Astrocyte (in vitro differentiated cells and primary cell): Measurements from ENCODE around the gene FBN3. TPM values are rescaled to one million over a fixed set of nuclear protein-coding genes. Genes with fewer than 3 reads are reported as not detected.

ENCODE experiments used
- DNase-seq: peaks from one replicate; pipeline ENCODE4 v3.0.0-alpha.2; 2010; ENCODE audit warnings: low read depth
- FAIRE-seq: peaks from 2 replicates; lab custom pipeline; 2011; peaks lifted over from hg19 to GRCh38; lab: Jason Lieb, UNC
- H2AFZ ChIP-seq: 2 replicates; pipeline ENCODE4 v1.6.0; 2012; ENCODE audit warnings: low read depth, low read length, inconsistent platforms
- H3K27ac ChIP-seq: 2 replicates; pipeline ENCODE4 v1.5.1; 2011; ENCODE audit warnings: low read depth, low read length, inconsistent platforms
- H3K27me3 ChIP-seq: 2 replicates; pipeline ENCODE4 v1.6.0; 2011; ENCODE audit warnings: low read length, inconsistent platforms; ENCODE audit not compliant: insufficient read depth
- H3K36me3 ChIP-seq: 2 replicates; pipeline ENCODE4 v1.5.1; 2011; ENCODE audit warnings: low read length, inconsistent platforms; ENCODE audit not compliant: insufficient read depth
- H3K4me1 ChIP-seq: 2 replicates; pipeline ENCODE4 v1.5.1; 2011; ENCODE audit warnings: low read length, inconsistent platforms; ENCODE audit not compliant: insufficient read depth
- H3K4me2 ChIP-seq: 2 replicates; pipeline ENCODE4 v1.6.0; 2012; ENCODE audit warnings: low read length, inconsistent platforms
- H3K4me3 ChIP-seq: 2 replicates; pipeline ENCODE4 v1.5.1; 2011; ENCODE audit warnings: low read depth, mild to moderate bottlenecking, low read length, inconsistent platforms; ENCODE audit not compliant: insufficient read depth
- H3K79me2 ChIP-seq: 2 replicates; pipeline ENCODE4 v1.6.0; 2012; ENCODE audit warnings: mild to moderate bottlenecking, low read length, inconsistent platforms; ENCODE audit not compliant: insufficient read depth
- H3K9ac ChIP-seq: 2 replicates; pipeline ENCODE4 v1.6.0; 2012; ENCODE audit warnings: mild to moderate bottlenecking, low read length, inconsistent platforms
- H3K9me3 ChIP-seq: 2 replicates; pipeline ENCODE4 v1.5.1; 2012; ENCODE audit warnings: low read depth, mild to moderate bottlenecking, low read length, inconsistent platforms; ENCODE audit not compliant: insufficient read depth
- H4K20me1 ChIP-seq: 2 replicates; pipeline ENCODE4 v1.6.0; 2012; ENCODE audit warnings: low read length, inconsistent platforms; ENCODE audit not compliant: insufficient read depth
- H3K27ac Mint-ChIP-seq: one replicate; pipeline ENCODE4 v1.8.0; 2021; ENCODE audit warnings: mild to moderate bottlenecking, mixed read lengths; ENCODE audit not compliant: unreplicated experiment
- H3K27me3 Mint-ChIP-seq: one replicate; pipeline ENCODE4 v1.8.0; 2021; ENCODE audit warnings: low read depth, mixed read lengths; ENCODE audit not compliant: unreplicated experiment
- H3K36me3 Mint-ChIP-seq: one replicate; pipeline ENCODE4 v1.8.0; 2021; ENCODE audit warnings: low read depth, mixed read lengths; ENCODE audit not compliant: unreplicated experiment
- H3K4me1 Mint-ChIP-seq: one replicate; pipeline ENCODE4 v1.8.0; 2021; ENCODE audit warnings: low read depth, mixed read lengths; ENCODE audit not compliant: unreplicated experiment
- H3K4me3 Mint-ChIP-seq: one replicate; pipeline ENCODE4 v1.8.0; 2021; ENCODE audit warnings: mild to moderate bottlenecking, moderate library complexity, mixed read lengths; ENCODE audit not compliant: unreplicated experiment
- H3K9me3 Mint-ChIP-seq: one replicate; pipeline ENCODE4 v1.8.0; 2021; ENCODE audit warnings: mild to moderate bottlenecking, mixed read lengths; ENCODE audit not compliant: unreplicated experiment
- CTCF ChIP-seq: IDR thresholded peaks from 2 replicates; pipeline ENCODE4 v1.5.1; 2011; ENCODE audit warnings: low read depth, mild to moderate bottlenecking, inconsistent platforms, low read length, moderate library complexity; ENCODE audit not compliant: insufficient read depth
- EZH2 ChIP-seq: IDR thresholded peaks from 2 replicates; pipeline ENCODE4 v1.6.1; 2012; ENCODE audit warnings: mild to moderate bottlenecking, low read length, inconsistent platforms; ENCODE audit not compliant: insufficient read depth
- total RNA-seq: library from RNA; stranded (reverse); gene quantifications from 2 replicates; pipeline ENCODE4 v1.2.1, GENCODE V29; 2021

Gene FBN3
- total RNA-seq, 1 donor from 2014 or later: 1.00 TPM

- no peaks in the 10 kb centered on the region for H3K36me3 ChIP-seq
- no peaks in the 10 kb centered on the region for H3K9me3 ChIP-seq
- Mint-ChIP-seq H3K36me3 (peaks cover 2% of the 10 kb centered on the region), H3K4me3 (no peak overlapping the region), H3K27me3 (peaks cover 40% of the 10 kb centered on the region), H3K27ac (no peak overlapping the region), H3K4me1 (no peaks in the 10 kb centered on the region), H3K9me3 (no peaks in the 10 kb centered on the region)
- no peaks in the 10 kb centered on the region for H4K20me1 ChIP-seq
- FAIRE-seq: no peak
- no peaks in the 10 kb centered on the region for H3K4me1 ChIP-seq
- H3K27ac ChIP-seq: no peak overlapping the region
- peaks cover 6% of the 10 kb centered on the region for H3K27me3 ChIP-seq
- no peak for TF ChIP-seq CTCF
- no peak for TF ChIP-seq EZH2
- H3K4me3 ChIP-seq: no peak overlapping the region
- H3K4me2 ChIP-seq: no peak overlapping the region
- no peak overlapping the region for H3K9ac ChIP-seq
- no peak overlapping the region for H2AFZ ChIP-seq
- no peaks in the 10 kb centered on the region for H3K79me2 ChIP-seq
- DNase-seq: no peak
Observed at GRCh38 chr19:8142513-8142900, 6.9 kb downstream of the FBN3 start.

- Mint-ChIP-seq H3K4me3 (no peak overlapping the region), H3K4me1 (no peaks in the 10 kb centered on the region), H3K27ac (peak overlapping the region; percentile 8), H3K27me3 (peaks cover 38% of the 10 kb centered on the region), H3K36me3 (peaks cover 2% of the 10 kb centered on the region), H3K9me3 (no peaks in the 10 kb centered on the region)
- H3K36me3 ChIP-seq: no peaks in the 10 kb centered on the region
- DNase-seq (no peak), FAIRE-seq (no peak)
- no peak for TF ChIP-seq CTCF
- no peaks in the 10 kb centered on the region for H3K79me2 ChIP-seq
- H3K4me2 ChIP-seq: no peak overlapping the region
- peaks cover 4% of the 10 kb centered on the region for H3K27me3 ChIP-seq
- no peak overlapping the region for H3K4me3 ChIP-seq
- no peak overlapping the region for H3K9ac ChIP-seq
- no peaks in the 10 kb centered on the region for H3K9me3 ChIP-seq
- H3K27ac ChIP-seq: no peak overlapping the region
- H2AFZ ChIP-seq: no peak overlapping the region
- no peaks in the 10 kb centered on the region for H4K20me1 ChIP-seq
- no peaks in the 10 kb centered on the region for H3K4me1 ChIP-seq
Observed at GRCh38 chr19:8141726-8142512, 7.5 kb downstream of the FBN3 start.

- H3K9me3 Mint-ChIP-seq: no peaks in the 10 kb centered on the region
- no peak overlapping the region for H3K4me2 ChIP-seq
- no peak overlapping the region for H3K4me3 ChIP-seq
- no peaks in the 10 kb centered on the region for H3K4me1 Mint-ChIP-seq
- H3K9me3 ChIP-seq: no peaks in the 10 kb centered on the region
- no peak overlapping the region for H3K4me3 Mint-ChIP-seq
- H3K79me2 ChIP-seq: no peaks in the 10 kb centered on the region
- DNase-seq (no peak), FAIRE-seq (no peak)
- peaks cover 2% of the 10 kb centered on the region for H3K36me3 Mint-ChIP-seq
- H2AFZ ChIP-seq: no peak overlapping the region
- H3K27me3 Mint-ChIP-seq: peaks cover 18% of the 10 kb centered on the region
- H3K27ac Mint-ChIP-seq: no peak overlapping the region
- no peaks in the 10 kb centered on the region for H3K4me1 ChIP-seq
- H4K20me1 ChIP-seq: no peaks in the 10 kb centered on the region
- no peak overlapping the region for H3K27ac ChIP-seq
- TF ChIP-seq CTCF: no peak
- no peak for TF ChIP-seq EZH2
- H3K9ac ChIP-seq: no peak overlapping the region
- no peaks in the 10 kb centered on the region for H3K36me3 ChIP-seq
- H3K27me3 ChIP-seq: no peaks in the 10 kb centered on the region
Observed at GRCh38 chr19:8138201-8138600, 11.2 kb downstream of the FBN3 start.
